ENCODE measurements around the gene SUSD5.

- TF ChIP-seq CTCF (IDR thresholded peaks at IDR 0.05) (no peak), POLR2A (IDR thresholded peaks at IDR 0.05) (no peak)
Observed at GRCh38 chr3:33132019-33132360, 86.6 kb downstream of the SUSD5 start.
